Tibial nerve (tissue), 4 donors: ENCODE results near the gene IZUMO4.

Experiments used
- CTCF ChIP-seq, 5 experiments: fragments of 200-600 bp in 3 of 5; fragments of 450-650 bp in 2 of 5; sonication (generic) in 3 of 5; IDR thresholded peaks; one replicate each; pipeline ENCODE4 v1.5.1; 2016 to 2019; ENCODE audit warnings: antibody characterized with exemption in 5 of 5, mild to moderate bottlenecking in 3 of 5, moderate library complexity in 2 of 5
- EP300 ChIP-seq, 2 donors: sonication (generic); formaldehyde crosslinking; IDR thresholded peaks; one replicate each; pipeline ENCODE4 v1.6.1; 2017; ENCODE audit warnings: antibody characterized with exemption in 2 of 2, mild to moderate bottlenecking in 1 of 2

GRCh38 chr19:2064788-2065524 is 31.8 kb upstream of the IZUMO4 start:
- TF ChIP-seq CTCF (IDR thresholded peaks at IDR 0.05) = peak in 3 of 5 experiments; percentile 17 to 70 (median 51)
- TF ChIP-seq EP300 (IDR thresholded peaks at IDR 0.05) = peak; percentile 99
